BJ (cell line): ENCODE measurements around the gene PRKAG2. TPM values are rescaled to one million over a fixed set of nuclear protein-coding genes. Genes with fewer than 3 reads are reported as not detected.

ENCODE experiments used
- CTCF ChIA-PET: fragments of 350-600 bp; formaldehyde crosslinking; extraction: SDS; loops from one replicate; lab custom pipeline; 2021; ENCODE audit warnings: antibody characterized with exemption, inconsistent platforms; lab: Yijun Ruan, JAX
- POLR2A ChIA-PET: fragments of 300-600 bp; sonication (Branson Sonifier 250); formaldehyde crosslinking; extraction: SDS; loops from one replicate; lab custom pipeline; 2021; ENCODE audit warnings: antibody characterized with exemption; lab: Charles Lee
- DNase-seq: peaks from one replicate; pipeline ENCODE4 v3.0.0-alpha.2; 2011; ENCODE audit warnings: low read depth
- H3K27me3 ChIP-seq: 2 replicates; pipeline ENCODE4 v1.6.0; 2011; ENCODE audit warnings: low read length; ENCODE audit not compliant: control insufficient read depth, insufficient read depth
- H3K36me3 ChIP-seq: 2 replicates; pipeline ENCODE4 v1.5.1; 2011; ENCODE audit warnings: low read length; ENCODE audit not compliant: control insufficient read depth, insufficient read depth
- H3K4me3 ChIP-seq: 2 replicates; pipeline ENCODE4 v1.5.1; 2011; ENCODE audit warnings: low read depth, mild to moderate bottlenecking, control low read depth, low read length
- polyA minus RNA-seq: library from RNA; depleted of rRNA, polyadenylated mRNA; stranded (reverse); fragments of >200 nt; gene quantifications from 2 replicates; pipeline ENCODE4 v1.2.3, GENCODE V29; 2011; rRNA and poly(A)+ RNA removed
- polyA plus RNA-seq: library from polyadenylated mRNA; depleted of rRNA; stranded (reverse); fragments of >200 nt; gene quantifications from 2 replicates; pipeline ENCODE4 v1.2.3, GENCODE V29; 2011; rRNA removed
- TF ChIP-seq, protein P1 (sequence below): IDR thresholded peaks from 2 replicates; pipeline ENCODE4 v1.5.1; 2011; ENCODE audit warnings: low read depth, mild to moderate bottlenecking, control low read depth, inconsistent platforms, low read length, moderate library complexity; ENCODE audit not compliant: insufficient read depth

PRKAG2 gene
- polyA plus RNA-seq (11.3 and 21.0 TPM in 2 replicates), polyA minus RNA-seq (6.2 and 7.6 TPM in 2 replicates)

DNA sequence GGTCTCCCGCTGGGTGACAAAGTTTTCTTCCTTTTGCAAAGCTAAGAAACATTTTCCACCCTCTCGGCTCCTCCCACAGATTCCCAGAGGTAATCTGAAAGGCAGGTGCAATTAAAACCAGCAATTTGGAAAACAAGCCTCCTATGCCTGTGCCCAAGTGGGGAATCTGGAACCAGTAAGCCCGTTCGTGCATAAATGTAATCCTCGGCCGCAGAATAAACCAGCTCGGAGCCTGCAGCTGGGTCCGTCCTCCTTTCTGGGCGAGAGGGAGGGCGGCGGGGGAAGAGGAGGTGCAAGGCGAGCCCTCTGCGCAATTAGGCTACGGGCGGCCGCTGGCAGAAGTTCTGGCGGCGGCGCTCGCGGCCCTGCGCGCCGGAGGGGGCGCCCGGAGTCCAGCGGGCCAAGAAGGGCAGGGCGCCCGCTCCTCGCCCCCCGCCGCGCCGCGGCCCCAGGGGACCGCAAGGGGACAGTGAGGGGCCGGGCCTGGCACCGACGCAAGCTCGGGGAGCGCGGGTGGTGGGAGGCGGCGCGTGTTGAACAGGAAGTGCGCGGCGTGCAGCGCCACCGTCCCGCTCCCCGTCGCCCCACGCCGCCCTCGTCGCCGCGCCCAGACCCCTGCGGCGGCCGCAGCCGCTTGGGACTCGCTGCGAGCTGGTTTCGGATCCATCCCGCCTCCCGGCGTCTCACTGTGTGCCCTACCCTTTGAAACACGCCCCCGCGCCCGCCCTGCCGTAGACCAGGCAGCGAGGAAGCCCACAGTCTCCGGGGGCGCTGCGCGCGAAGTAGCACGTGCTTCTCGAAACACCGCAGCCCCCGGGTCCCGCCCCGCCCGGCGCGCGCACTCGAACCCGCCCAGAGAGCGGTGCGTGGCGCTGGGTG lies at the start of gene PRKAG2:
Gene PRKAG2, minus strand, starts transcription at position 217 of the 879 bp plus-strand sequence. CDS start 495 bp downstream, outside the sequence.
- peaks cover 22% of the 10 kb centered on the region for H3K27me3 ChIP-seq
- H3K36me3 ChIP-seq, result no peaks in the 10 kb centered on the region
- peak within 1 kb of the TSS; percentile 43 for H3K4me3 ChIP-seq
- TF ChIP-seq, protein P1, sequence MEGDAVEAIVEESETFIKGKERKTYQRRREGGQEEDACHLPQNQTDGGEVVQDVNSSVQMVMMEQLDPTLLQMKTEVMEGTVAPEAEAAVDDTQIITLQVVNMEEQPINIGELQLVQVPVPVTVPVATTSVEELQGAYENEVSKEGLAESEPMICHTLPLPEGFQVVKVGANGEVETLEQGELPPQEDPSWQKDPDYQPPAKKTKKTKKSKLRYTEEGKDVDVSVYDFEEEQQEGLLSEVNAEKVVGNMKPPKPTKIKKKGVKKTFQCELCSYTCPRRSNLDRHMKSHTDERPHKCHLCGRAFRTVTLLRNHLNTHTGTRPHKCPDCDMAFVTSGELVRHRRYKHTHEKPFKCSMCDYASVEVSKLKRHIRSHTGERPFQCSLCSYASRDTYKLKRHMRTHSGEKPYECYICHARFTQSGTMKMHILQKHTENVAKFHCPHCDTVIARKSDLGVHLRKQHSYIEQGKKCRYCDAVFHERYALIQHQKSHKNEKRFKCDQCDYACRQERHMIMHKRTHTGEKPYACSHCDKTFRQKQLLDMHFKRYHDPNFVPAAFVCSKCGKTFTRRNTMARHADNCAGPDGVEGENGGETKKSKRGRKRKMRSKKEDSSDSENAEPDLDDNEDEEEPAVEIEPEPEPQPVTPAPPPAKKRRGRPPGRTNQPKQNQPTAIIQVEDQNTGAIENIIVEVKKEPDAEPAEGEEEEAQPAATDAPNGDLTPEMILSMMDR, result no peak
- ChIA-PET POLR2A (interaction anchor here (0.6 kb wide), 1 partner anchor 697 kb away, joined by 4 read pairs; no protein-coding TSS in a partner anchor), CTCF (no interaction called here)
- DNase-seq, result no peak

DNA sequence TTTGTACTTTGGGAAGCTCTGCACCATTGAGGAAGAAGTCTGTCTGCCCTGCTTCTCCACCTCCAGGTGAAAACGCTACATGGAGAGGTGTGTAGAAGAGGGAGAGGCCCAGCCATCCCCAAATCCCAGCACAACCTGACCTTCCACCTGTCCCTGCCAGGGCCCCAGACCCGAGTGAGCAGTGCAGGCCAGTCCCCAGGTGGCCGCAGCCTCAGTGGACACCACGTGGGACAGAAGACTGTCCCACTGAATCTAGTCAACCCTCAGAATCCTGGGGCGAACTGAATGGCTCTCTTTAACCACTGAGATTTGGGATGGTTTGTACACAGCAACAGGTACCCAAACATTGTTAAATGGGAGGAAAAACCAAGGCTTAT lies 49.4 kb upstream of the PRKAG2 start:
- Histone ChIP-seq H3K4me3 (no peak overlapping the region), H3K36me3 (no peaks in the 10 kb centered on the region), H3K27me3 (peaks cover 9% of the 10 kb centered on the region; the same call in 1 of the 2 replicates)
- TF ChIP-seq, protein P1, result no peak
- DNase-seq, result no peak
- CTCF ChIA-PET, result interaction anchor here (1.9 kb wide), 1 partner anchor 143 kb away, joined by 6 read pairs; no protein-coding TSS in a partner anchor
- POLR2A ChIA-PET, result no interaction called here

DNA sequence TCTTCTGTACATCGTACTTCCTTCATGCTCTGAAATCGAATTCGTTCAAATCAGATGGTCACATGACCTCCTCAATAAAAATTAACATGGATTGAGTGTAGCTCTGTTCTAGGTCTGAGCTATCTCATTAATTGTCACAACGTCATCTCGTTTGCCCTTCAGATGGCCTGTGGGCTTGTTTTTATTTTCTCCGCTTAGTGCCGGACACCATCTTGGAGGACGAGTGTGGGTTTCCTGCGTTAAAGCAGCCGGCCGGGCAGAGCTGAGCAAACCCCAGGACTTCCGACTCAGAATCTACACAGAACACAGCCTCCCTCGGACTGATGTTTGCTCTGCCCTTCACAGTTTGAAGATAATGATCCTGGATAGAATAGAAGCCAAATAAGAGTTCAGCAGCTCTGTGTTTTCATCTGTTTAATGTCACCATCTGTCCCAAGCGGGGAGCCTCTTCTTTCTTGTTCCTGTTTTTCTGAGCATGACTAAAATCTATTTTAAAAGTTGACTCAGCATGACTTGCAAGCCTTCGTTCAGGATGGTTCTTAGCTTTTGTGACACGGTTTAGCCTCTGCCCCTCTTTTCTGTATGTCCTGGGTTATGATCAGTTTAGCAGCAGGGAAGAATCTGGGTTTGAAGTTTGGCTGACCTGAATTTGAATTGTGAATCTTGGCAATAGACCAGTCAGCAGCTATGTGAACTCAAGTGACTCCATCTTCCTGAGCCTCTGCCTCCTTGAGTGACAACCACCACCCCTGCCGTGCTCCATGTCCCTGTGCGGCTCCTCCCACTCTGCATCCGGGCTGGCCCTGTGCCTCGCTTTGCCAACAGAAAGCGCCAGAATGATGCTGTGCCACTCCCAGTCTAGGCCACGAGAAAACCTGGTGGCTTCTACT lies 48.8 kb upstream of the PRKAG2 start:
- Histone ChIP-seq H3K4me3 (no peak overlapping the region), H3K27me3 (peaks cover 8% of the 10 kb centered on the region; the same call in 1 of the 2 replicates), H3K36me3 (no peaks in the 10 kb centered on the region)
- TF ChIP-seq, protein P1, result no peak
- POLR2A ChIA-PET, result no interaction called here
- DNase-seq, result no peak
- CTCF ChIA-PET, result interaction anchor here (1.9 kb wide), 1 partner anchor 143 kb away, joined by 6 read pairs; no protein-coding TSS in a partner anchor

DNA sequence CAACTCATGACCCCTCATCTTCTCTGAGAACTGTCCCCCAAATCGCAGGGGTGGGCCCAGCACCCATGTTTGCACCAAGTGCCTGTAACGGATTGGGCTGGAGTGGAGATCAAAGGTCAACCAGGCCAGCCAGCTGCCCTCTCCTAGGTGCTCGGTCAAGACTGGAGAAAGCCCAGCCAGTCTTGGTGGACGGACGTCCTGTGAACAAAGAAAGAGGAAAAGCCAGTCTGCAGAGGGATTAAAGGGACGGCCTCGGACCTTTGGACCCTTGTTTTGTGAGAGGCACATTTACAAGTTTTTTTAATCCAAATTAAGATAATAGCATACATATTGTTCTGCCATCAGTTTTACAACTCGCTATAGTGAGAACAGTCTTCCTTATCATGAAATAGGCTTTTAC lies 47.6 kb upstream of the PRKAG2 start:
- Histone ChIP-seq H3K36me3 (no peaks in the 10 kb centered on the region), H3K4me3 (no peak overlapping the region), H3K27me3 (peaks cover 6% of the 10 kb centered on the region; the same call in 1 of the 2 replicates)
- CTCF ChIA-PET, result interaction anchor here (1.9 kb wide), 1 partner anchor 141 kb away, joined by 6 read pairs; no protein-coding TSS in a partner anchor
- TF ChIP-seq, protein P1, result no peak
- POLR2A ChIA-PET, result no interaction called here
- no peak for DNase-seq

DNA sequence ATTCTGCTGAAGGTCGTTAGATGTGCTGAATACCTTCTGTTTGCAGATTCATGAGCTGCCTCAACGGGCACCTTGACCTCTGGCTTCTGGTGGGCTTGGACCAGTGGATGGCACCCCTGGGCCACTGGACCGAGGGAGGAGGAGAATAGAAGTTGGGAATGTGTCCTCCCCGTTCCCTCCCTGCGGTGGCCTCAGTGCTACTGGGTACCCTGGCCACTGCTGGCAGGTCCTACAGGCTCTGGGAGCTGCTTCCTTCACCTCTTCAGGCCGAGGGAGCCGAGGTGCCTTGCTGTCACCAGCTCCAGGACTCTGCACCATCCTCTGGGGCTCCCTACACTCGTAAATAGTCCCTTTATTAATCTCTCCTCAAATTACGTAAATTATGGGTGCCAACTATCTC lies 47.1 kb upstream of the PRKAG2 start:
- no peak for DNase-seq
- ChIA-PET CTCF (no interaction called here), POLR2A (no interaction called here)
- TF ChIP-seq, protein P1, result no peak
- peaks cover 6% of the 10 kb centered on the region; the same call in 1 of the 2 replicates for H3K27me3 ChIP-seq
- H3K36me3 ChIP-seq, result no peaks in the 10 kb centered on the region
- H3K4me3 ChIP-seq, result no peak overlapping the region
